ENCODE results near the gene MRPL52.

DNA sequence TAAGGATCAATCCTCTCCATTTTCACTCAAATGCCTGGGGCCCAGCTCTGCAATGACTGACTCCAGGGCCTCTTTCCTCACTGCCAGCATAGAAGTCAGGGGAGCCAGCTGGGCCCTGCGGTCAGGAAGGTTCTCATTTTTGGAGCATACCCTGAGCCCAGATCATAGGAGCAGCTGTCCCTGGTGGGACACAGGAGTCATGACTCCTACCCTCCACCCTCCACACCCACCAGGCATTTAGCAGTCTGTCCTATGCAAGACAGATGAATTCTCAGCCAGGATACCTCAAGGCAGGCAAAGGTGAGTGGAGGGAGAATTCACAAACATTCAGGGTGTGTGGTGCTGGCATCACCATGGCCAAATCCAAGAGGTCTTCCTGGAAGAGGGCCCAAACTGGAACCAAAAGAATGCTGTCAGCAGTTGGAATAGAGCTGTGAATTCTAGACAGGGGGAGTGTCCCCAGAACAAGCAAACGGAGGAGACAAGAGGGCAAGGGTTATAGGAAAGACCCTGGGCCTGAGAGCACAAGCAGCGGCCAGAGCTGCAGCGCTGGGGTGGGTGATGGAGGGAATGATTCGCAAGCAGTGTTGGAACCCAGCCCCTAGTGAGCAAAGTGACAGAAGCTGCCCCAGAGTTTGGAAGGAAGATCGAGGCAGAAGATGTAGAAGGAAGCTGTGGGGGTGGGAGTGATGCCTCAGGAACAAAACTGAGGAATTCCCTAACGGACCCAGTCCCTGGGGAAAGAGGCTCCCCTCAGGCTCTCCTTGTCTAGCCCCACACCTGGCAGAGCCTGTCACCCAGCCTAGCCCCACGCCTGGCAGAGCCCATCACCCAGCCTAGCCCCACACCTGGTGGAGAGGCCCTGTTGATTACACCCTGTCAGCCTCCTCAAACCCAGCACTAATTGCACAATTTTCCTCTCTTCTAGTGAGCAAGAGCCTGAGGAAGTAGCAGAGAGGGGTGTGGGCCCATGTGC, 48.9 kb downstream of the MRPL52 start:
- TF ChIP-seq YY1 (IDR thresholded peaks at IDR 0.05; ENCODE audit: insufficient read depth, insufficient read length) = no peak
- no peak for TF ChIP-seq SUZ12 (IDR thresholded peaks at IDR 0.05; ENCODE audit: extremely low read depth, insufficient read depth, insufficient read length)
- no peak for TF ChIP-seq ZNF274 (IDR thresholded peaks at IDR 0.05; ENCODE audit: low read depth, low read length)
